ENCODE data around the gene PNPLA7.
A peak's percentile ranks its signal among the peaks of the same experiment; 100 is the strongest.
"Not testable (repeated sequence)": the region's sequence is repeated elsewhere in the genome, so short reads cannot be mapped to it uniquely, and the experiment has no call there.

The PNPLA7 gene

DNA sequence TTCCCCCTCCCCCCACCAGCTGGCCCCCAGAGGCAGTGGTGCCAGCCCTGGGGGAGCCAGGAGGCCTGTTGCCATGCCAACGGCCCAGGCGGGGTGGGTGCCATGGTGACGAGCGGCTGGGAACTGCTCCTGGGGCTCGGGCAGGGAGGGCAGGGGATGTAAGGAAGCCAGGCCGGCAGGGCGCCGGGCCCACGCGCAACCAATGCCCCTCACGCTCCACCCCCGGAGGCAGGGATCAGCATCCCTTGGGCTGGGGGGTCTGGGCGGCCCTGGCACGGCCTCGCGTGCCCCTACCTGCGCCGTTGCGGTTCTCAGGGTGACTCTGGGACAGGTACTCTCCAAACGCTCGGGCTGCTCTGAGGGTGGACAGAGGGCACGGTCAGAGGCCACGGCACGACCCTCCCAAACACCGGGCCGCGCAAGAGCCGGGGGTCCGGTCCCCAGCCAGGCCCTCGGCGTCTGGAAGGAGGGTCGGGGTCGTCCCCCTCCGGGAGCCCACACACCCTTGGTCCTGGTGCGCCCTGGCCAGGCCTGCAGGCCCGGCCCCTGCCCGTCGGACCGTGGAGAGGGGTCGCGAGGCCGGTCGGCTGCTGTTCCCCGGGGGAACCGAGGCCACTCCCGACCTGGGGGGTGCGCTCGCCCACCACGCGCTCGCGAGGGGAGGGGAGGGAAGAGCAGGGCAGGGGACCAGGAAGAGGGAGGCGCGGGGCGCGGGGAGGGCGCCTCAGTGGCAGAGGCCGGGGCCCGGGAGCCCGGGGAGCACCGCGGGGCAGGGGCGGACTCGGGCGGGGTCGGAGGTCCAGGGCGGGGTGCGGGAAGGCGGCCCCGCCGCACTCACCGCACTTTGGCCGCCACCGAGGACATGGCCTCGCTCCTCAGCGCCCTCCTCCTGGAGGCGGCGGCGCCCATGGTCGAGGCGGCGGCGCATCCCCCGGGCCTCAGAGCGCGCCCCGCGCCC, 91.7 kb downstream of the PNPLA7 start:
- Histone ChIP-seq H3K4me1 (ENCODE audit: insufficient read depth, low read length) (peaks cover 9% of the 10 kb centered on the region; the same call in 1 of the 2 replicates), H3K36me3 (ENCODE audit: insufficient read depth, low read length) (no peaks in the 10 kb centered on the region), H3K9ac (ENCODE audit: low read depth, low read length) (peak overlapping the region; percentile 54), H3K9me3 (ENCODE audit: control insufficient read depth, insufficient read depth, low read length) (no peaks in the 10 kb centered on the region)

DNA sequence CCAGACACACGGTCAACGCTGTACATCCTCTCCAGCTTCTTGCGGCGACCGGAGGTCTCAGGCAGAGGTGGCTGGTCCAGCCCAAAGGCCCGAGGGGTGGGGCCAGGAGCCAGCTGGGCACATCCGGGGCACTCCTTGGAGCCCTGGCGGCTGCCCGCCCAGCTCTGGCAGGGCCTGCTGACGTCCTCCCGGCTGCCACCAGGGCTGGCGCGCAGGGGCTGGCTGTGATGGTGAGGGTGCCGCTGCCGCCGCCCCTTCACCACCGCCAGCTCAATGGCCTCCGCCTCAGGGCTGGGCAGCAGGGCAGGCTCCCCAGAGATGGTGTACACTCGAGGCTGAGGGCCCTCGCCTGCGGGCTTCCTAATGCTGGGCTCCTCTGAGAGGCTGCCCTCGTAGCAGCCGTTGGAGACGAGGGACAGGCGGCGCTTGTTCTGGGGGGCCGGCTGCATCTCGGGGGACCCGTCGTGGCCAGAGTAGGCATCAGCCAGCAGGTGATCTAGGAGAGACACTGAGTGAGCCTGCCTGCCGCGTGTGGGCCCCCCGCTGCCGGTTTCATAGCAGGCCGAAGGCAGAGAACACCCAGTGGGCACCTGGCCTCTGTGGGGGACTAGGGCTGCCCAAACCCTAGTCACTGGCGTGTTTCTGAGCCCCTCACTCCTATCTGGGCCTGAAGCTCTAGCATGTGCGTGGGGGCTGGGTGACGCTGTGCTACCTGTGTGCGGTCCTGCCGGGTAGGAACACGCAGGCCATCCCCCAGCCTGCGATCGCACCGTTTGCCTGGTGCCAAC, 92.6 kb downstream of the PNPLA7 start:
- H3K4me1 ChIP-seq (ENCODE audit: insufficient read depth, low read length), result peaks cover 9% of the 10 kb centered on the region; the same call in 1 of the 2 replicates
- H3K36me3 ChIP-seq (ENCODE audit: insufficient read depth, low read length), result no peaks in the 10 kb centered on the region
- no peak overlapping the region for H3K9ac ChIP-seq (ENCODE audit: low read depth, low read length)
- no peaks in the 10 kb centered on the region for H3K9me3 ChIP-seq (ENCODE audit: control insufficient read depth, insufficient read depth, low read length)

DNA sequence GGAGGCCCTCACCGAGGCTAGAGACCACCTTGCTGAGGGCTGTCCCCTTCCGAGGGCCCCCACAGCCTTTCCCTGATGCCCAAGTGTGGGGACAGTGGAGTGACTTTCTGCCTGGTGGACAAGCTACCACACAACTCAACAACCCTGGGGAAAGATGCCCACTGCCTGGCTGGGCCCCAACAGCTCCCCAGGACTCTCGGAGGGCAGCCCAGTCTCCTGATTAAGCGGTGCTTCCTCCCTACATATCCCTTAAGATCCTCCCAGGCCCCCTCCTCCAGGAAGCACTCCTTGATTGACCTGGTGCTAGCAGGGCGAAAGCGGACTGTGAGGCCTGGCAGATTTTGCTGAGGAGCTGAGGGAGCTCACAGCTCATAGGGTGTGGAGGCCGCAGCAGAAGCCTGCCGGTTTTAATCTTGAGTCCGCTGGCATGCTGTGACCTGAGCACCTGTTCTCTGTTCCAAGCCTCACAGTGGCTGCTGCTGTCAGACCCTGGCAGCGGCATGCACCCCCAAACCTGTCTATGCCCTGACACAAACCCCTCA, 93.3 kb downstream of the PNPLA7 start:
- Histone ChIP-seq H3K36me3 (ENCODE audit: insufficient read depth, low read length) (no peaks in the 10 kb centered on the region), H3K9ac (ENCODE audit: low read depth, low read length) (no peak overlapping the region), H3K4me1 (ENCODE audit: insufficient read depth, low read length) (peaks cover 9% of the 10 kb centered on the region; the same call in 1 of the 2 replicates), H3K9me3 (ENCODE audit: control insufficient read depth, insufficient read depth, low read length) (no peaks in the 10 kb centered on the region)

DNA sequence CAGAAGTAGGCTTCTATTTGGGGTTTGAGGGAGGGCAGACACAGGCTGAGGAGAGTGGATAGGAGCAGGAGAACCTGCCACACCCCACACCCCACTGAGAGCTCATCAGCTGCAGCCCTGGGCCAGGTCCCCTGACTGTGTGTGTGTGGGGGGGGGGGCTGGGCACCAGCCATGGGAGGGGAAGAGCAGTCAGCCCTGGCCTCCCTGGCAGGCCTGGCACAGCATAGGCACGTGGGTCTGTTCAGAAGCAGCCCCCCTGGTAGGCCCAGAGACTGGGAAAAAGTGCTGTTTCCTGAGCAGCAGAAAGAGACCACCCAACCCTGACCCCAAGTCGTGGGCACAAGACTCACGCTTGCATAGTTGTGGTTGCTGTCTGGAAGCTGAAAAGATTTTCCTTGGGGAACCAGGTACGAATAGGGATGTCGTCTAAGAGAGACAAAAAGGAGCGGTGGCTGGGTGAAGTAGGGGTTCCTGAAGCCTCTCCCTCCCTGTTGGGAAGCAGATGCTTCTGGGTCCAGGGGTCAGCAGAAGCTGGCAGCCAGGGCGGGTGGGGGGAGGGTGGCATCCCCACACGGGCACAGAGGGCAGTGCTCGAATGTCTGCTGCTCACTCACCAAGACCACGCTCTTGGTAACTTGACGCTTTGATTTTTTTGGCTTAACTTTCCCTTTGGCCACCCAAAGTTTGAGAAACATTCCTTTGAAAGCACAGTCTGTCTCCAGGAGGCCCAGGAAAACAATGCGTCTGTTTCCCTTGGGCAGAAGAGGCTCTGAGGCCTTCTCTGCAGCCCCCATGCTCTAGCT, 93.9 kb downstream of the PNPLA7 start:
- Histone ChIP-seq H3K9me3 (ENCODE audit: control insufficient read depth, insufficient read depth, low read length) (no peaks in the 10 kb centered on the region), H3K36me3 (ENCODE audit: insufficient read depth, low read length) (no peaks in the 10 kb centered on the region), H3K4me1 (ENCODE audit: insufficient read depth, low read length) (peaks cover 9% of the 10 kb centered on the region; the same call in 1 of the 2 replicates), H3K9ac (ENCODE audit: low read depth, low read length) (no peak overlapping the region)

DNA sequence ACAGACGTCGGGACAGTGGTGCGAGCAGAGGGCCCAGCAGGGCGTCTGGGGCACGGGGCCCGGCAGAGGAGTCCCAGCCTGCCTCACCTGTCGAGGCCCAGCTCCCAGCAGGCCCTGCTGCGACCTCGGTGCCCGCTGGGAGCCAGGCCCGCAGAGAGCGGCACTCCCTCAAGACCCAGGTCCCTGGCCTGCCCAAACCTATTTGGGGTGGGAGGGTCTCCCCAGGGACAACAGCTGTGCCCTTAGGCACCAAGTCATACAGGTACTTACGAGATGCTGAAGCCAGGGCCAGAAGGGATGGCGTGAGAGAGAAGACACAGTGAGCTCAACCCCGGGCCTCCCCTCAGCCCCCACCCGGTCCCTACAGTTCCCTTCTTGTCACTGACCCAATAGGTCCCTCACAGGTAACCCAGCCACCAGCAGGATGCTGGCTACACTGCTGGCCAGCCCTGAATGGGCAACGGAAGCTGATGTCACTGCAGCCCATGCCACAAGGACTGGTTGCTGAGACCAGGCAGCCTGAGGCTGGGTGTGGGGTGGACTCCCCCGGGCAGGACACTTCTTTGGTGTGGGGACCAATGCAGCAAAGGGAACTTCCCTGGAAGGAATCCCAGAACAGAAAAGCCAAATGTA, 94.7 kb downstream of the PNPLA7 start:
- Histone ChIP-seq H3K4me1 (ENCODE audit: insufficient read depth, low read length) (peaks cover 9% of the 10 kb centered on the region; the same call in 1 of the 2 replicates), H3K9ac (ENCODE audit: low read depth, low read length) (no peak overlapping the region), H3K36me3 (ENCODE audit: insufficient read depth, low read length) (no peaks in the 10 kb centered on the region)

DNA sequence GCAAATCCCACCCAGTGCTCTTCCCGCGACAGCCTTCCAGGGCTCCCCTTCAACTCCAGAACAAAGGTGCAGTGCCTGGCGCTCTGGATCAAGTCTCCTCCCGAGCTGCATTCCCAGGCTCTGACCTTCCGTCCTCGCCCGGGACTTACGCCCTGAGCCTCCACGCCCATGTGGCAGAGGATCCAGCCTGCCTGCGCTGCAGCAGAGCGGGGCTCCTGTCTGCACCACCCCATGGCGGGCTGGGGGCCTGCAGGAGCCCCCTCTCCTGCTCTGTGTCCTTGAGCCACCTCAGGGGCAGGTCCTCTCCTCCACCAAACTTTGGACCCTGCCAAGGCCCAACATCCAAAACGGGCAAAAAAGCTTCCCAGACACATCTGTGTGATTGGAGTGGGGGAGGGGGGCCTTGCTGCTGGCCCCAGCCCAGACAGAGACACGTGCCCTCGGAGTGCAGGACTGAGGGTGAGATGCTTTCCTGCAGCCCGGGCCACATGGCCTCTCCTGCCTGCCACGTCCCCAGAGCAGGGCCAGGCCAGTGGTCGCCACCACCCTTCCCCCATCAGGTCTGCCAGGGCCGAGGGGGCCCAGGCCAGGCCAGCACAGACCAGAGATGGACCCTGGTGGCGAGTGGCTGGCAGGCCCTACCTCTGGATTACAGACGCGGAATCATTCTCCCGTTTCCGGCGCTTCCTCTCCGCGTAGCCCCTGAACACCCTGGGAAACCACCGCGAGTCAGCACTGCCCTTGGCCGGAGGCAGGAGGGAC, 95.4 kb downstream of the PNPLA7 start:
- H3K36me3 ChIP-seq (ENCODE audit: insufficient read depth, low read length), result no peaks in the 10 kb centered on the region
- H3K9ac ChIP-seq (ENCODE audit: low read depth, low read length), result peak overlapping the region; percentile 55; the same call in 1 of the 2 replicates

More for the DNA sequence above, 94.7 kb downstream of the PNPLA7 start:
- H3K9me3 ChIP-seq (ENCODE audit: control insufficient read depth, insufficient read depth, low read length), result no peaks in the 10 kb centered on the region

DNA sequence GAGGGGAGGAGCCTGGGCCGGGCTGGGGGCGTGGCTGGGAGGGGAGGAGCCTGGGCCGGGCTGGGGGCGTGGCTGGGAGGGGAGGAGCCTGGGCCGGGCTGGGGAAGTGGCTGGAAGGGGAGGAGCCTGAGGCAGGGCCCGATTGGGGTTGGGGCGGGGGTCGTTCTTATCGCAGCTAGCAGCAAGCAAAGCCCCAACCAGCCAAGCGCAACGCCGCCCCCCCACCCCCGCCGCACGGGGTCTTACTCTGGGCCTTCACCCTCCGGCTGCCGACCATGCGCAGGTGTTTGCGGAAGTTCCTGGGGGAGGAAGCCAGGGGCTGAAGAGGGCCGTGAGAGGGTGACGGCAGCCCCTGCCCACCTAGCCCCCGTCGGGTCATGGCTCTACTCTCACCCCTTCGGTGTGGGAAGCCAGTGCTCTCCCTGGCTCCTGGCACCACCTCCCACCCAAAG, 96.0 kb downstream of the PNPLA7 start:
- Histone ChIP-seq H3K36me3 (ENCODE audit: insufficient read depth, low read length) (no peaks in the 10 kb centered on the region), H3K9me3 (ENCODE audit: control insufficient read depth, insufficient read depth, low read length) (no peaks in the 10 kb centered on the region), H3K9ac (ENCODE audit: low read depth, low read length) (peak overlapping the region; percentile 55; the same call in 1 of the 2 replicates), H3K4me1 (ENCODE audit: insufficient read depth, low read length) (peaks cover 9% of the 10 kb centered on the region; the same call in 1 of the 2 replicates)

More for the DNA sequence above, 95.4 kb downstream of the PNPLA7 start:
- H3K9me3 ChIP-seq (ENCODE audit: control insufficient read depth, insufficient read depth, low read length), result no peaks in the 10 kb centered on the region
- H3K4me1 ChIP-seq (ENCODE audit: insufficient read depth, low read length), result peaks cover 9% of the 10 kb centered on the region; the same call in 1 of the 2 replicates

DNA sequence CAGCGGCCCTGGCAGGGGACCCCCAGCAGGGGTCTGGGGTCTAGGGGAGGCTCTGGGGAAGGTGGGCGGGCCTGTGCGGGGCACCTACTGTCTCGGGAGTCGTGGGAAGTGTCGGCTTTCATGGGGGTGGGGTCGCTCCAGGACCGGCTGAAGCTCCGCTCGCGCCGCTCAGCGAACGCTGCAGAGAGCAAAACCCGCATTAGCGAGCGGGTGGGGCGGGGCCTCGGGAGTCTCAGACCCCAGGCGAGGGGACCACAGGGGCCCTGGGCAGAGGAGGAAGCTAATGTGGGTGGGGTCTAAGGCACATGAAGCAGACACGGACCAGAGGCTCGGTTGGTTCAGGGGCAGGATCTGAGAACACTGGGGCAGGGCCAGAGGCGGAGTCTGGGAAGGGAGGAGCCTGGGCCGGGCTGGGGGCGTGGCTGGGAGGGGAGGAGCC, 96.5 kb downstream of the PNPLA7 start:
- peaks cover 9% of the 10 kb centered on the region; the same call in 1 of the 2 replicates for H3K4me1 ChIP-seq (ENCODE audit: insufficient read depth, low read length)
- H3K9ac ChIP-seq (ENCODE audit: low read depth, low read length), result peak overlapping the region; percentile 36; the same call in 1 of the 2 replicates
- no peaks in the 10 kb centered on the region for H3K9me3 ChIP-seq (ENCODE audit: control insufficient read depth, insufficient read depth, low read length)
- H3K36me3 ChIP-seq (ENCODE audit: insufficient read depth, low read length), result no peaks in the 10 kb centered on the region

DNA sequence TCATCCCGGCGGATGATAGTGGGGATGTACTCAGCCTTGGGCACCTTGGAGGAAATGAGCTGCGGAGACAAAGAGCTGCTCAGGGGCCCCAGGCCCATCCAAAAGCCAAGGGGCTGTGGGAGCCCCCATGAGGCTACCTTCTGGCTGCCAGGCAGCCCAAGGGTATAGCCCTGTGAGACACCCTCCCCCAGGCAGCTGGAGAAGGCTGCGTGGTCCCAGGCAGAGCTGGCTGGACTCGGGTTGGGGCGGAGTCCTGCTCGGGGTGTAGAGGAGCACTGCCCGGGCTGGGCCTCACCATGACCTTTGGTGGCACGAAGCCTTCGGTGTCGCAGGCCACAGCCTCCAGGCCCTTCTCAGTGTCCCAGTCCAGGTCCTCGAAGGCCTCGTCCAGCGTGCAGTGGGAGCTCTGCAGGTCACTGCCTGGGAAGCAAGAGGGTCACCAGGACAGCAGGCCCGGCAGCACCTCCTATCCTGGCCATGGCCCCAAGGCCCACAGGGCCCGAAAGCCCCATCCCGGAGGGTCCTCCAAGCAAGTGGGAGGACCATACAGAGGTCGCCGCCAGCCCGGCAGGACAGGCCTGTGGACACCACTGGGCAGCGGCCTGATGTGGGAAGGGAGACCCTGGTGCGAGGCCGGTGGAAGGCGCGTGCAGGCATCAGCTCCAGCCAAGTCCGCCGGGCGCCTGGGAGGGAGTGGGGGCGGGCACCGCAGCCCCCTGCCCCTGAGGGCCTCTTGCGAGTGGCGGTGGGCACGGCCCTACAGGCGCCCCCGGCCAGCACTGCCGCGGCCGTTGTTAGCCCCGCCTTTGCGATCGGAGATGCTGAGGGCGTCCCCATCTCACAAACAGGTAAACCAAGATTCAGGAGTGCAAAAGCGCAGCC, 97.2 kb downstream of the PNPLA7 start:
- peaks cover 9% of the 10 kb centered on the region; the same call in 1 of the 2 replicates for H3K4me1 ChIP-seq (ENCODE audit: insufficient read depth, low read length)
- H3K36me3 ChIP-seq (ENCODE audit: insufficient read depth, low read length), result no peaks in the 10 kb centered on the region
- H3K9me3 ChIP-seq (ENCODE audit: control insufficient read depth, insufficient read depth, low read length), result no peaks in the 10 kb centered on the region
- peak overlapping the region; percentile 36; the same call in 1 of the 2 replicates for H3K9ac ChIP-seq (ENCODE audit: low read depth, low read length)

DNA sequence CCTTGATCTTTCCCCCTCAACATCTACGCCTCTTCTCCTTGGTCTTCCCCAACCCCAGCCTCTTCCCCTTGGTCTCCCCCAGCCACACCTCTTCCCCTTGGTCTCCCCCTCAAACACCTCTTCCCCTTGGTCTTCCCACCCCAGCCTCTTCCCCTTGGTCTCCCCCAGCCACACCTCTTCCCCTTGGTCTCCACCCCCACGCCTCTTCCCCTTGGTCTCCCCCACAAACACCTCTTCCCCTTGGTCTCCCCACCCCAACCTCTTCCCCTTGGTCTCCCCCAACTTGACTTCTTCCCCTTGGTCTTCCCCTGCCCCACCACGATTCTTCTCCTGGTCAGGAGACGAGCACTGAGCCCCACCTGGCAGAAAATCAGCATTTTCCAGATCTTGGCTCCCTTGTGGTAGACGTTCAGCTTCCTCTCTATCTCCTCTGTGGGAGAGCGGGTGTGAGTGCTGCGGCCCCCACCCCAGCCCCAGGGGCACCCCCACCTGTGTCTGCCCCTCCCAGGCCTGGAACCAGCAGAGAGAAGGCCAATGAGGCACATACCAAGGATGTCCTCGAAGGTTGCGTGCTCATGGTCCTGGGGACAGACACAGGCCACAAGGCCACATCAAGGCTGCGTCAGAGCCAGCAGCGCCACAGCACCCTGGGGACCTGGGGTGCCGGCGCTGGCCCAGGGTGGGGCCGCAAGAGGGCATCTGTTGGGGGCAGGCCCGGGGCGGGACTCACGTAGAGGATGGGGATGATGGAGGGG, 98.0 kb downstream of the PNPLA7 start:
- Histone ChIP-seq H3K9ac (ENCODE audit: low read depth, low read length) (no peak overlapping the region), H3K9me3 (ENCODE audit: control insufficient read depth, insufficient read depth, low read length) (no peaks in the 10 kb centered on the region), H3K36me3 (ENCODE audit: insufficient read depth, low read length) (no peaks in the 10 kb centered on the region), H3K4me1 (ENCODE audit: insufficient read depth, low read length) (peaks cover 9% of the 10 kb centered on the region; the same call in 1 of the 2 replicates)

DNA sequence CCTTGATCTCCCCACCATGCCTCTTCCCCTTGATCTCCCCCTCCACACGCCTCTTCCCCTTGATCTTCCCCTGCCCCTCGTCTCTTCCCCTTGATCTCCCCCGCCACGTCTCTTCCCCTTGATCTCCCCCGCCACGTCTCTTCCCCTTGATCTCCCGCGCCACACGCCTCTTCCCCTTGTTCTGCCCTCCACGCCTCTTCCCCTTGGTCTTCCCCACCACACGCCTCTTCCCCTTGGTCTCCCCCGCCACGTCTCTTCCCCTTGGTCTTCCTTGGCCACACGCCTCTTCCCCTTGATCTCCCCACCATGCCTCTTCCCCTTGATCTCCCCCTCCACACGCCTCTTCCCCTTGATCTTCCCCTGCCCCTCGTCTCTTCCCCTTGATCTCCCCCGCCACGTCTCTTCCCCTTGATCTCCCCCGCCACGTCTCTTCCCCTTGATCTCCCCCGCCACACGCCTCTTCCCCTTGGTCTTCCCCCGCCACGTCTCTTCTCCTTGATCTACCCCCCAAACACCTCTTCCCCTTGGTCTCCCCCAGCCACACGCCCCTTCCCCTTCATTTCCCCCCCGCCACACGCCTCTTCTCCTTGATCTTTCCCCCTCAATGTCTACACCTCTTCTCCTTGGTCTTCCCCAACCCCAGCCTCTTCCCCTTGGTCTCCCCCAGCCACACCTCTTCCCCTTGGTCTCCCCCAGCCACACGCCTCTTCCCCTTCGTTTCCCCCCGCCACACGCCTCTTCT, 98.8 kb downstream of the PNPLA7 start:
- H3K9me3 ChIP-seq (ENCODE audit: control insufficient read depth, insufficient read depth, low read length); H3K36me3 ChIP-seq (ENCODE audit: insufficient read depth, low read length); H3K9ac ChIP-seq (ENCODE audit: low read depth, low read length); H3K4me1 ChIP-seq (ENCODE audit: insufficient read depth, low read length): not testable (repeated sequence)

All from ES-I3 (cell line).